Loucy (cell line): Measurements from ENCODE around the gene NKAP.

Experiments used
- H2AFZ ChIP-seq: fragments of 200-600 bp; sonication (generic); 2 replicates; pipeline ENCODE4 v1.6.0; 2016; ENCODE audit warnings: antibody characterized with exemption, mild to moderate bottlenecking, low read length, moderate library complexity
- H3F3A ChIP-seq: fragments of 200-600 bp; 2 replicates; pipeline ENCODE4 v1.6.0; 2016; ENCODE audit warnings: antibody characterized with exemption, low read depth, mild to moderate bottlenecking
- H3K27me3 ChIP-seq: fragments of 200-600 bp; sonication (generic); 2 replicates; pipeline ENCODE4 v1.6.1; 2014; ENCODE audit warnings: low read length, mild to moderate bottlenecking; ENCODE audit not compliant: insufficient read depth, poor library complexity, severe bottlenecking
- H3K36me3 ChIP-seq: fragments of 200-600 bp; sonication (generic); 2 replicates; pipeline ENCODE4 v1.6.1; 2016; ENCODE audit warnings: low read length; ENCODE audit not compliant: insufficient read depth
- H3K4me1 ChIP-seq: fragments of 200-600 bp; sonication (generic); 2 replicates; pipeline ENCODE4 v1.5.1; 2014; ENCODE audit warnings: low read length, mild to moderate bottlenecking; ENCODE audit not compliant: insufficient read depth, poor library complexity, severe bottlenecking
- H3K4me2 ChIP-seq: fragments of 200-600 bp; sonication (generic); 2 replicates; pipeline ENCODE4 v1.6.0; 2014; ENCODE audit warnings: antibody characterized with exemption, low read length, low read depth, mild to moderate bottlenecking; ENCODE audit not compliant: poor library complexity, severe bottlenecking
- H3K4me3 ChIP-seq: fragments of 200-600 bp; sonication (generic); 2 replicates; pipeline ENCODE4 v1.5.1; 2014; ENCODE audit warnings: low read length, mild to moderate bottlenecking, mixed read lengths; ENCODE audit not compliant: poor library complexity, severe bottlenecking
- H3K79me2 ChIP-seq: fragments of 200-600 bp; sonication (generic); 2 replicates; pipeline ENCODE4 v1.6.1; 2014; ENCODE audit warnings: low read length; ENCODE audit not compliant: insufficient read depth
- H3K9ac ChIP-seq: fragments of 200-600 bp; sonication (generic); 2 replicates; pipeline ENCODE4 v1.6.0; 2014; ENCODE audit warnings: mild to moderate bottlenecking, low read depth, low read length, moderate library complexity; ENCODE audit not compliant: poor library complexity, severe bottlenecking
- H3K9me2 ChIP-seq: fragments of 200-600 bp; sonication (generic); replicated peaks from 2 replicates; pipeline ENCODE4 v1.6.1; 2016; ENCODE audit warnings: low read depth, low read length, mixed read lengths
- H3K9me3 ChIP-seq: fragments of 200-600 bp; sonication (generic); 2 replicates; pipeline ENCODE4 v1.6.1; 2014; ENCODE audit warnings: mild to moderate bottlenecking, antibody characterized with exemption, low read length, low read depth; ENCODE audit not compliant: insufficient read depth
- H4K20me1 ChIP-seq: fragments of 200-600 bp; sonication (generic); 2 replicates; pipeline ENCODE4 v1.6.0; 2014; ENCODE audit warnings: antibody characterized with exemption, low read length, mild to moderate bottlenecking; ENCODE audit not compliant: insufficient read depth, poor library complexity, severe bottlenecking
- EZH2phosphoT487 ChIP-seq: fragments of 200-600 bp; IDR thresholded peaks from 2 replicates; pipeline ENCODE4 v1.6.1; 2018; ENCODE audit warnings: antibody characterized with exemption, mild to moderate bottlenecking, moderate library complexity, borderline replicate concordance
- TF ChIP-seq, protein P1 (sequence below): fragments of 200-600 bp; sonication (generic); conservative IDR thresholded peaks from 2 replicates; pipeline ENCODE4 v1.5.1; 2014; ENCODE audit warnings: mild to moderate bottlenecking, antibody characterized with exemption, low read length

Gene NKAP

DNA sequence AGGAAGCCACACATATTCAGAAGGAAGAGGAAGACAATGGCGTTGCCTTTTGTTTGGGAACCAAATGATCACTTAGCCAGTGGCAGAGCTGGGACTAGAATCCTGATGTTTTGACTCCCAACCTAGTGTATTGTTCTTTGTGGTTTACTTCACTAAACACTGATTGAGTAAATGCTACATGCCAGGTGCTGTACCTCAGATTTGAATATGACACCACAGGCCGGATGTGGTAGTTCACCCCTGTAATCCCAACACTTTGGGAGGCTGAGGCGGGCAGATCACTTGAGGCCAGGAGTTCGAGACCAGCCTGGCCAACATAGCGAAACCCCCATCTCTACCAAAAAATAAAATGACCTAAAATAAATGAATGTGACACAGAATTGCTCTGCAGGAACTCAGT is 63.5 kb downstream of the NKAP start:
- no peak overlapping the region for H3K4me2 ChIP-seq
- H3K4me1 ChIP-seq = no peaks in the 10 kb centered on the region
- H3F3A ChIP-seq = no peaks in the 10 kb centered on the region
- H3K4me3 ChIP-seq = no peak overlapping the region
- TF ChIP-seq, protein P1, sequence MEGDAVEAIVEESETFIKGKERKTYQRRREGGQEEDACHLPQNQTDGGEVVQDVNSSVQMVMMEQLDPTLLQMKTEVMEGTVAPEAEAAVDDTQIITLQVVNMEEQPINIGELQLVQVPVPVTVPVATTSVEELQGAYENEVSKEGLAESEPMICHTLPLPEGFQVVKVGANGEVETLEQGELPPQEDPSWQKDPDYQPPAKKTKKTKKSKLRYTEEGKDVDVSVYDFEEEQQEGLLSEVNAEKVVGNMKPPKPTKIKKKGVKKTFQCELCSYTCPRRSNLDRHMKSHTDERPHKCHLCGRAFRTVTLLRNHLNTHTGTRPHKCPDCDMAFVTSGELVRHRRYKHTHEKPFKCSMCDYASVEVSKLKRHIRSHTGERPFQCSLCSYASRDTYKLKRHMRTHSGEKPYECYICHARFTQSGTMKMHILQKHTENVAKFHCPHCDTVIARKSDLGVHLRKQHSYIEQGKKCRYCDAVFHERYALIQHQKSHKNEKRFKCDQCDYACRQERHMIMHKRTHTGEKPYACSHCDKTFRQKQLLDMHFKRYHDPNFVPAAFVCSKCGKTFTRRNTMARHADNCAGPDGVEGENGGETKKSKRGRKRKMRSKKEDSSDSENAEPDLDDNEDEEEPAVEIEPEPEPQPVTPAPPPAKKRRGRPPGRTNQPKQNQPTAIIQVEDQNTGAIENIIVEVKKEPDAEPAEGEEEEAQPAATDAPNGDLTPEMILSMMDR = no peak
- TF ChIP-seq EZH2phosphoT487 = no peak
- no peaks in the 10 kb centered on the region for H3K9me2 ChIP-seq
- no peaks in the 10 kb centered on the region for H3K9me3 ChIP-seq
- H3K9ac ChIP-seq = no peak overlapping the region
- H2AFZ ChIP-seq = no peak overlapping the region
- no peaks in the 10 kb centered on the region for H3K36me3 ChIP-seq
- no peaks in the 10 kb centered on the region for H4K20me1 ChIP-seq
- no peaks in the 10 kb centered on the region for H3K27me3 ChIP-seq
- H3K79me2 ChIP-seq = peaks cover 7% of the 10 kb centered on the region; the same call in 1 of the 2 replicates

DNA sequence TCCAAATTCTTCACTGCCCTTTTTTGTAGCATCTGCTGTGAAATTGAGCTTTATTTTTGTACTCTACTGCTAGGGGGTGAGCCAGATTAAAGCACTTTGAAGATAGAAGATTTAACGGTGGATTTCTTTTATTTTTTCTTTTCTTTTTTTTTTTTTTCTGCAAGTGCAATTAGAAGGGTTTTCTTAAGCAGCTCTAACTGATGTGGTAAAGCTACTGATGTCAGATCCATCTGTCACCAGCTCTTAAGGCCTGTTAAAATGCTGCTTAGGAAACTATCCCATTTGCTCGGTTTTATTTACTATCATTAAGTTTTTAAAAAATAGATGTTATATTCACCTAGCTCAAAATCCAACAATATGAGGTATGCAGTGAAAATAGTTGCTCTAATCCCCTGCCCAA is 64.8 kb downstream of the NKAP start:
- Histone ChIP-seq H4K20me1 (peaks cover 3% of the 10 kb centered on the region), H3K9ac (no peak overlapping the region), H3F3A (no peaks in the 10 kb centered on the region), H3K79me2 (peaks cover 21% of the 10 kb centered on the region; the same call in 1 of the 2 replicates), H3K9me3 (no peaks in the 10 kb centered on the region), H3K9me2 (no peaks in the 10 kb centered on the region), H3K27me3 (no peaks in the 10 kb centered on the region), H2AFZ (no peak overlapping the region), H3K4me1 (no peaks in the 10 kb centered on the region), H3K4me3 (no peak overlapping the region), H3K36me3 (no peaks in the 10 kb centered on the region), H3K4me2 (no peak overlapping the region)
- TF ChIP-seq EZH2phosphoT487 = no peak
- TF ChIP-seq, protein P1 = no peak

DNA sequence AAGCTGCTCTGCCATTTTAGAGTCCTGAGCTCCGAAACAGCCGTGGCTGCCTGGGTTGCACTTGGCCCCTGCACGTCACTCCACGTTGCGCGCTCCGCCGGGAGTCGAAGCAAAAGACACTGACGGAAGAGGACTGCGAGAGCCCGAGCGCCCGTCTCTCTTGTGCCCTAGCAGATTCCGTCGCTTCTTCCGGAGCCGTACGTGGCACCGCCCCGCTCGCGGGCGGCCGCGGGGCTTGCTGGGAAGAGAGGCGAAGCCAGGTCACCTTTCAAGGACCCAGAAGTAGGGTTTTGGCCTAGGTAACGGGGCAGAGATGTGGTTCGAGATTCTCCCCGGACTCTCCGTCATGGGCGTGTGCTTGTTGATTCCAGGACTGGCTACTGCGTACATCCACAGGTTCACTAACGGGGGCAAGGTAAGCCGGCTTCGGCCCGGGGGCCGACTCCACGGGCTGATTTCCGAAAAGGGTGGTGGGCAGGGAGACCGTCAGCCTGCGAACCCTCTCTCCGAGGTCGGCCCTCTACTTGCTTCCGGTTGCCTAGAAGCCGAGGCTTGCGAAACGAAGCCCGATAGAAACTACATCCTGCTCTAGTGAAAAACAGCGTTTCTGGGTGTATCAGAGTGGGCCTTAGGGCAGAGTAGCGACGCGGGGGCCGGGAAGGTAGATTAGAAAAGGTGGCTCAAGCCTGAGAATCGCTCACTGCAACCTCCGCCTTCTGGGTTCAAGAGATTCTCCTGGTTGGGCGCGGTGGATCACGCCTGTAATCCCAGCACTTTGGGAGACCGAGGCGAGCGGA is 71.8 kb downstream of the NKAP start, which contains the start of the genes NDUFA1 and RNF113A:
NDUFA1 (plus strand) TSS at position 234 of the 797 bp plus-strand sequence; CDS start at position 314, 80 bp downstream.
RNF113A (minus strand) TSS at position 135 of the 797 bp plus-strand sequence; CDS start at position 15, 120 bp downstream.
- peak within 1 kb of the TSS; percentile 95 for H3K9ac ChIP-seq
- H3K4me3 ChIP-seq = peak within 1 kb of the TSS; percentile 92
- H3K4me2 ChIP-seq = peak within 1 kb of the TSS; percentile 91
- H2AFZ ChIP-seq = peak within 1 kb of the TSS; percentile 87
- H4K20me1 ChIP-seq = peaks cover 10% of the 10 kb centered on the region
- peaks cover 63% of the 10 kb centered on the region for H3K79me2 ChIP-seq
- no peaks in the 10 kb centered on the region for H3K9me3 ChIP-seq
- peaks cover 6% of the 10 kb centered on the region for H3K4me1 ChIP-seq
- H3F3A ChIP-seq = no peaks in the 10 kb centered on the region; the same call in 1 of the 2 replicates
- TF ChIP-seq EZH2phosphoT487 = no peak
- TF ChIP-seq, protein P1 = no peak
- H3K27me3 ChIP-seq = no peaks in the 10 kb centered on the region
- no peaks in the 10 kb centered on the region for H3K9me2 ChIP-seq
- H3K36me3 ChIP-seq = no peaks in the 10 kb centered on the region
